Epithelial cell of proximal tubule (primary cell): ENCODE measurements around the gene CHGA. TPM values are rescaled to one million over a fixed set of nuclear protein-coding genes. Genes with fewer than 3 reads are reported as not detected.

Source experiments
- DNase-seq: peaks from one replicate; pipeline ENCODE4 v3.0.0-alpha.2; 2011; ENCODE audit warnings: low read depth
- H3K4me3 ChIP-seq: 2 replicates; pipeline ENCODE4 v1.5.1; 2011; ENCODE audit warnings: low read depth, mild to moderate bottlenecking, low read length
- total RNA-seq: library from RNA; depleted of rRNA; stranded (reverse); fragments of >200 nt; gene quantifications from 2 replicates; pipeline ENCODE4 v1.2.3, GENCODE V29; 2015
- TF ChIP-seq, protein P1 (sequence below): conservative IDR thresholded peaks from 2 replicates; pipeline ENCODE4 v1.5.1; 2012; ENCODE audit warnings: low read depth, mild to moderate bottlenecking, low read length

CHGA gene
- total RNA-seq, 1 donor from 2014 or later: not detected

- no peak for DNase-seq
- H3K4me3 ChIP-seq: no peak overlapping the region
- TF ChIP-seq, protein P1, sequence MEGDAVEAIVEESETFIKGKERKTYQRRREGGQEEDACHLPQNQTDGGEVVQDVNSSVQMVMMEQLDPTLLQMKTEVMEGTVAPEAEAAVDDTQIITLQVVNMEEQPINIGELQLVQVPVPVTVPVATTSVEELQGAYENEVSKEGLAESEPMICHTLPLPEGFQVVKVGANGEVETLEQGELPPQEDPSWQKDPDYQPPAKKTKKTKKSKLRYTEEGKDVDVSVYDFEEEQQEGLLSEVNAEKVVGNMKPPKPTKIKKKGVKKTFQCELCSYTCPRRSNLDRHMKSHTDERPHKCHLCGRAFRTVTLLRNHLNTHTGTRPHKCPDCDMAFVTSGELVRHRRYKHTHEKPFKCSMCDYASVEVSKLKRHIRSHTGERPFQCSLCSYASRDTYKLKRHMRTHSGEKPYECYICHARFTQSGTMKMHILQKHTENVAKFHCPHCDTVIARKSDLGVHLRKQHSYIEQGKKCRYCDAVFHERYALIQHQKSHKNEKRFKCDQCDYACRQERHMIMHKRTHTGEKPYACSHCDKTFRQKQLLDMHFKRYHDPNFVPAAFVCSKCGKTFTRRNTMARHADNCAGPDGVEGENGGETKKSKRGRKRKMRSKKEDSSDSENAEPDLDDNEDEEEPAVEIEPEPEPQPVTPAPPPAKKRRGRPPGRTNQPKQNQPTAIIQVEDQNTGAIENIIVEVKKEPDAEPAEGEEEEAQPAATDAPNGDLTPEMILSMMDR: no peak
Measured at GRCh38 chr14:92961567-92961855, 38.6 kb downstream of the CHGA start.

DNA sequence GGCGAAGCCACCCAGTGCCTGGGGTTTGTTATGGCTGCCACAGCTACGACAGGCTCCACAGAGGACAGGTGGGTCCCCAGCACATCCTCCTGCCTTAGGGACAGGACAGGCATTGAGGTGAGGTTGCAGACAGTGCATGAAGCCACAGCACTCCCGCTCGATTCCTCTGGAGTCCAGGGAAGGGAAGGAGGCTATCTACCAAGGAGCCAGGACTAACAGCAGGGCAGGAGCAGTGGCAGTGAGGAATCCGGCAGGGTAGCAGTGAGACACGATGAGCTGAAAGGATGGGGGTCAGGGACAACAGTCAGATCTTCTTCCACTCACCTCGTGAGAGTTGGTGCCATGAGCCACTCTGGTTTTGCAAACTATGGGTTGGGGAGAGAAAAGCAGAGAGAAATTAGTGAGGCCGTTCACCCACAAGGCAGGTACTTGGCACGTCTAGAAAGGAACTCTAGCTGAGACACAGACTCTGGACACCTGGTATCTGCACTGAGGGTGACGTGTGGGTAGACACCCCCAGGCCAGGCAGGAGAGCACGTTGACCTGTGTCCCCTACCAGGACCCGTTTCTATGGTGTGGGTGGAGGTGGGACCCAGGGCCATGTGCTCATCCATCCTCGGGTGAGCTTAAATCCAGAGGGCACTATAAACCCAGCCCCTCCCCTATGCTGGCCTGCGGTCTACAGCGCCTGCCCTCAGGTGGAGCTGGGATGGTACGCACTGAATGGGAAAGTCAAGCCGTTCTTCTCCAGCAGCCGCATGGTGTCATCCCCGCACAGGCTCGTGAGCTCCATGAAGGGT is 39.3 kb downstream of the CHGA start:
- no peak overlapping the region for H3K4me3 ChIP-seq
- TF ChIP-seq, protein P1: no peak

GRCh38 chr14:92962831-92963095 is 39.8 kb downstream of the CHGA start:
- no peak overlapping the region for H3K4me3 ChIP-seq
- TF ChIP-seq, protein P1: no peak
- DNase-seq: no peak

More for the DNA sequence above, 39.3 kb downstream of the CHGA start:
- no peak for DNase-seq

- no peak for DNase-seq
- TF ChIP-seq, protein P1: no peak
- H3K4me3 ChIP-seq: no peak overlapping the region
Measured at GRCh38 chr14:92963301-92964123, 40.6 kb downstream of the CHGA start.

DNA sequence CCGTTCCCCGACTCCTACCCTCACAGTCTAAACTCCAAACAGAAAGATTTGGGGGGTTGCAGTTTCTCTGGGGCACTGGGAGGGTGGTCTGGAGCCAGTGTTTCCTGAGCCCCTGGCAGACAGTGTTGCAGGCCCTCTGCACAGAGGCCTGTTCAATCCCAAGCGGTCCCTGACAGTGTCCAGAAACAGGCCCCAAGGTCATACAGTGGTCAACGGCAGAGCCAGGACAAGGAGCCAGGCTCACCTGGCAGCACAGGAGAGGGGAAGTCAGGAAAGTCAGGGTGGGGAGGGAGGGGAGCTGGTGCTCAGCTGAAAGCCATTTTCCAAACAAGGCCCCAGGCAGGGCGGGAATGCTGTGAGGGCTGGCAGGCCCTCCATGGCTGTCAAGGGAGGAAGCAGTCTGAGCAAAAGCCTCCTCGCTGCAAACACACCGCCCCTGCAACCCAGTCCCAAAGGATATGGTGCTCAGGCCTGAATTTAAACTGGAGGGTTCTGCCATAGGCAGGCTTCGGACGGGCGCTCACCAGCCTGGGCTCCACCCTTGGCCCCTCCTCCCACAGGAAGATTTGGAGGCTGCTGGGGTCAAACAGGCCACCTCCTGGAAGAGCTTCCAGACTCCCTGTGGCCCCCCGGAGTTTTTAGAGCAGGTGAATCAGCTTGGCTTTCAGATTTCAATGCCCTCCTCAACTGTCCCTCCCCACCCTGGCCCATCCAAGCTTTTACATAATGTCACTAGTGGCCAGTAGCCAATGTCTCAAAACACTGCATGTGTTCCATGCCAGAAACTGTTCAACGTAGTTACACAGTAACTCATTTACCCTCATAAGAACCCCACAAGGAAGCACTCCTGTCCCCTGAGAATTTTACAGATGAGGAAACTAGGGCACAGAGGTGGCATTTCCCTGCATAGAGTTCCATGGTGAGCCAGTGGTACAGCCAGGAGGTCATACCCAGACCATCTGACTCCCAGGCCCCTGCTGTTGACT is 41.5 kb downstream of the CHGA start:
- no peak overlapping the region for H3K4me3 ChIP-seq
- DNase-seq: no peak
- TF ChIP-seq, protein P1: no peak

- TF ChIP-seq, protein P1: no peak
- H3K4me3 ChIP-seq: no peak overlapping the region
- DNase-seq: no peak
Measured at GRCh38 chr14:92965281-92965680, 42.3 kb downstream of the CHGA start.
